GM21447 (cell line): Measurements from ENCODE around the gene MYO10.
"Not testable (repeated sequence)": the region's sequence is repeated elsewhere in the genome, so short reads cannot be mapped to it uniquely, and the experiment has no call there.

Source experiments
- ATAC-seq: cut with Tn5 transposase; IDR thresholded peaks from one replicate; pipeline ENCODE4 v1.9.1; 2021; ENCODE audit not compliant: unreplicated experiment

The MYO10 gene

GRCh38 chr5:16864631-16865131 is 71.4 kb downstream of the MYO10 start:
- ATAC-seq, result no peak

DNA sequence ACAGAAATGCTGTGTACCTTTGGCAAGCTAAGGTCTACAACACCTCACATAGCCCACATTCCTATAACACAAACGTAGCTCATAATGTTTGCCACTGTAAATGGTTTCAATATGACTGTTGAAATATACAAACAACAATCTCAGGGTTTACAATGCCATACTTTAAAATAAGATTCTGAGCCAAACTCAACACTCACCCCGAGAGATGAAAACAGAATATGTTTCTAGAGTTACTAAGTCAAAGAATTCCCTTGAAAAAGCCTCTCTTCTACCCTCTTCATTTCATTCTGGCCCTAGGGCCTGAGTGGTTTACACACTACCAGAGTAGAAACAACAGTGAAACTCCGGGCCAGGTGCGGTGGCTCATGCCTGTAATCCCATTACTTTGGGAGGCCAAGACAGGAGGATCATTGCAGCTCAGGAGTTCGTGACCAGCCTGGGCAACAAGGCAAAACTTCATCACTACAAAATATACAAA is 72.6 kb downstream of the MYO10 start:
- no peak for ATAC-seq

DNA sequence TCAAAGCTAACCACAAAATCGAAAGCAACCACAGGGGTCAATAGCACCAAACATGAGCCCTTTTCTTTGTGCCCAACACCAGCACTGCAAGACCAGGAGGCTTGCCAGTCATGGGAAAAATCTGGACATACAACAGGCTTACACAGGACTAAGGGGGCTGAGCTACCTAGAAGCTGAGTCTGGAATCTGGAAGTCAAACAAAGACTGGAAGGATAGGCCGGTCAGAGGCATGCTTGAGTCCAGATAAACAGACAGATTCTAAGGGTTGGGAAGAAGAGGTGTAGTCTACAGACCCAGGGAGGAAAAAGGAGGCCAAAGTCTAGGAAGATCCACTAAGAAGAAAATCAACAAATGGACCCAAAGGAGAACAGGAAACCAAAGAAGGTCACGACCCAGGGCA is 73.3 kb downstream of the MYO10 start:
- ATAC-seq, result no peak

DNA sequence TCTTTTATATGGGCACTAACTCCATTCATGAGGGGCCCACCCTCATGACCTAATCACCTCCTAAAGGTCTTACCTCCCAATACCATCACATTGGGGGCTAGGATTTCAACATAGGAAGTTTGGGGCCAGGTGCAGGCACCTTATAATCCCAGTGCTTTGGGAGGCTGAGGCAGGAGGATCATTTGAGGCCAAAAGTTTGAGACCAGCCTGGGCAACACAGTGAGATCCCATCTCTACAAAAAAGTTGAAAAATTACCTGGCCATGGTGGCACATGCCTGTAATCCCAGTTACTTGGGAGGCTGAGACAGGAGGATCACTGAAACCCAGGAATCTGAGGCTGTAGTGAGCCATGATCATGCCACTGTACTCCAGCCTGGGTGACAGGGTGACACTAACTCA is 76.7 kb downstream of the MYO10 start:
- no peak for ATAC-seq

DNA sequence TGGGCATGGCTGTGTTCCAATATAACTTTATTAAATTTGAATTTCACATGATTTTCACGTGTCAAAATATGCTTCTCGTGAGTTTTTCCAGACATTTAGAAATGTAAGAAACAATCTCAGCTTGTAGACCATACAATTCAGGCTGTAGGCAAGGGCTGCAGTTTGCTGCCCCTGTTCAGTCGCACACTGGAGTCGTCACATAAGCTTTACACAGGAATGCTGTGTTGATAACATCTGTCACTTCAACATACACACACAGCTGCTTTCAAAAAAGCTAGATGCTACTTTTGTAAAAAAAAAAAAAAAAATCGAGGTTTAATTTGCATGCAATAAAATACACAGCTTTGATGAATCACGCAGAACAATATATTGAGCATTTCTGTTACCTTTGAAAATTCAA is 77.9 kb downstream of the MYO10 start:
- ATAC-seq, result no peak

- ATAC-seq, result no peak
Observed at GRCh38 chr5:16857635-16858034, 78.5 kb downstream of the MYO10 start.

DNA sequence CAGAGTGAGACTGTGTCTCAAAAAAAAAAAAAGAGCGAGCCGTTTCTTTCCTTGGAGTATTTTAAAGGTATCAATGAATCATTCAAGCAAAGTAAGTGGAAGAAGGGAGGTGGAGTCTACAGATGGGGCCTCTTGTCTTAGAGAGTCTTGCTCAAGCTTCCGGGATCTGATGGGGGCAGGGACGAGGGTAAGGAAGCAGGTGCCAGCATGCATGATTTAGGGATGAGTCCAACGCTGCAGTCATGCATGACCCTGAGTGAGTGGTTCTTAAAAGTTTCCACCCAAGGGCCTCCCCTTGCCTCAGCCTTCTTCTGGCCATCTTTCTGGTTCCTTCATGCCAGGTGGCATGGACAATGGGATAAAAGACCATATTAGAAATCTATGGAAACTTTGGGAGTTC is 79.6 kb downstream of the MYO10 start:
- no peak for ATAC-seq

- no peak for ATAC-seq
Observed at GRCh38 chr5:16855898-16856297, 80.2 kb downstream of the MYO10 start.

GRCh38 chr5:16855485-16855884 is 80.6 kb downstream of the MYO10 start:
- no peak for ATAC-seq

- no peak for ATAC-seq
Observed at GRCh38 chr5:16854351-16854750, 81.7 kb downstream of the MYO10 start.

DNA sequence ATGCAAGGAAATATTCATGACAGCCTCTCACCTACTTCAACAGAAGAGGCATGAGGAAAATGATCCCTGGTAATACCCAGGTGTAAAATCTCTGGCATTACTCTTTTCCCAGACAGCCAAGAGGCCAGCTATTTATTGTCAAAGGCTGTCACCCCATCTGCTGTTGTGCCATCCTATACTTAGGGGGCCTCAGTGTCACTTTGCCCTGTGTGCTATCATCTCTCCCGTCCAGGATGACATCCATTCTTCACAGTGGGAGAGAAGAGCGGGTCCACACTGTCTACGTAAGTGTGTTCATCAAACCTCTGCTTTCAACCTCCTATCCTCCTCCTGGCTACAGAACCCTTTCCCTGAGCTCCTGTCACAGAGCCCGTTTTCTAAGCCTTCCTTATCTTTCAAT is 82.6 kb downstream of the MYO10 start:
- no peak for ATAC-seq

DNA sequence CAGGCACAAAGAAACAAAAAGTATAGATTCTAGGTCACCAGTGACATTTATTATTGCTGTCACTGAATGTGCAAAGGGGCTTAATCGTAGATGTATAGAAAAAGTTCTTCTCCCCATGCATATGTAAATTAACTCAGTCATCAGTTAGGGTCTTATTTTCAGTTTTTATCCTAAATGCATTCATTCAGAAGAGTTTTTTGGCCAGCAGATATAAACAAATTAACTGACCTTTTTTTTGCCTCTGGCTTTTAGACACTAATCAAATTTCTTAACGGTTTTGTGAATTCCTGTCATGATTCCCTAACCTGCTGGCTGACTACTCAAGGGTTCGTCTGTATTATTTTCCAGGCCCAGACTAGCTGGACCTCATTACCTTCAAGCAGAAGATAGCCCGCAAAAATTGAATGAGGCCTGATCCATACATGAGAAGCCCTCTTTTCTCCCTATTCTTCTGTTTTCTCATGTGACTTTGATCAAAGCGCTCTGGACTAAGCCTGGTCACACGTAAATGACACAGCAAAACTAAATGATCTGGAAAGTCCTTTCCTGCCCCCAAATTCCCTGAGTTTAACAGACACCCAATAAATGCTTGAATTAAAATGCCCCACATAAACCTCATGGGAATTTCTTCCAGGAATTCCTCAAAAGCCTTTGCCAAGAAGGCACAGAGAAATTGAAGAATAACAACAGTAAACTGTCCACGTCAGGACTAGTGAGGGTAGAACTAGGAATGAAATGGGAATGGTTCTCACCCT is 83.7 kb downstream of the MYO10 start:
- no peak for ATAC-seq

DNA sequence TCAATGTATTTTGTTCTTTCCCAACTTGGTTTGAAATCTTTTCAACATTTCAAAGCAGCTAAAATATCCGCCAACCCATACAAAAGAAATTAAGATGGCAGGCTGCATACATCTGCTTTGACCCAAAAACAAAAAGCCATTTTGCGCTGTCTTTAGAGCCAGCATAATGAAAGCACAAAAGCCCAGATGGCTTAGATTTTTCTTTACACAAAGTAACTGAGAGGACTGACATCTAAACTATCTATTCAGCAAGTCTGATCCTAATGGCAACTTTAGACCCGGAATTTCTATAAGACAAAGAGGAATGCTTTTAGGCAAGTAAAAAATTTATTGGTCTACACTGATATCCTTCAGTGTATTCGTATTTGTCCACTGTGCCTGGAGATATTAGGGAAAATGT is 86.3 kb downstream of the MYO10 start:
- ATAC-seq, result no peak

DNA sequence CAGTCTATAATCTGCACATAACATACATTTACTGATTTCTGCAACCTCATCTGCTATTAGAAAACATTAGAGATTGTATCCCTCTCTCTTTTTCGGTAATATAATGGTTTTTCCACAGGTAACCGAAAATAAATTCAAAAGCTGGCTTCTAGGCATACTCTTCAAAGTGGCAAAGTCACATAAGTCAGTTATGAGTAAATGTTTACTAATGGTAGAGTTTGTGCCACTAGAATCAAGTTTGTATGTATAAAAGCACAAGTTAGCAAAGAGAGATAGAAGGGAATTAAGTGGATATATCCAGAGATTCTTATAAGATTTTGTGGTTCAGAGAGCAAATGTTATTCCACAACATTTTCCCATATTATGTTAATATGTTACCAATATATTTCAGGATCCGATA is 86.9 kb downstream of the MYO10 start:
- no peak for ATAC-seq

- ATAC-seq, result no peak
Observed at GRCh38 chr5:16844952-16845351, 91.1 kb downstream of the MYO10 start.

DNA sequence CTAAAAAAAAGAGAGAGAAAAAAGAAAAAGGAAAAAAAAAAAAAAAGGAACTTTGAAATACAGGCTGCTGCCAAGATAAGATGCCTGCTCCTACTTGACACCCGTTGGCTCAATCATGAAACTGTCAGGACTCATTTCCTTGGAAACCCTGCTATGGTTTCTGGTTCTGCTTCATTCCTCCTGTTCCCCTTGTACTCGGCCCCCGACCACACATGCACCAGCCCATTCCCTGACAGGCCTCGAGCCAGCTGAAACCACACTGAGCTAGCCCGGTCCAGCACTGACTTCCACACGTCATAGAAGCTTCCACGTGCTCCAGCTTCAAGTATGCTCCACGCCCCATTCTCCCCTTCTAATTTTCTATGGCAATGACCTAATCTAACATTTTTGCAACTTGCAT is 93.2 kb downstream of the MYO10 start:
- ATAC-seq, result no peak

DNA sequence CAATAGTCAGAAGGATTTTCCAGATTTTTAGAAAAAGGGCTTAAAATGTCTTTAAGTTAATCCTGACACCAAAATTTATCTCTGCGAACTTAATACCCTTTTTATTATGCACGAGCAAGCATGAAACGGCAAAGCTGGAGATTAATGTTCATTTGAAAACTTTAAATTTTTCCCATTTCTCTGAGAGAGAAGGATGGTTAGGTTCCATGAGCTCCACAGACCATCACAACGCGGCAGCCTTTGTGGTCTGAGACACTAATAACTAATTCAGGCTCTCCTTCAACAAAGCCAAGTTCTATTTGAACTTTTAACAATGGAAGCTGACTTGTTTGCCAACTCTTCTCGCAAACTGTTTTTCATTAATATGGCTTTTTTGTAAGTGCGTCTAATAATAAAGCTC is 94.7 kb downstream of the MYO10 start:
- no peak for ATAC-seq

- ATAC-seq, result no peak
Observed at GRCh38 chr5:16837305-16837704, 98.8 kb downstream of the MYO10 start.

DNA sequence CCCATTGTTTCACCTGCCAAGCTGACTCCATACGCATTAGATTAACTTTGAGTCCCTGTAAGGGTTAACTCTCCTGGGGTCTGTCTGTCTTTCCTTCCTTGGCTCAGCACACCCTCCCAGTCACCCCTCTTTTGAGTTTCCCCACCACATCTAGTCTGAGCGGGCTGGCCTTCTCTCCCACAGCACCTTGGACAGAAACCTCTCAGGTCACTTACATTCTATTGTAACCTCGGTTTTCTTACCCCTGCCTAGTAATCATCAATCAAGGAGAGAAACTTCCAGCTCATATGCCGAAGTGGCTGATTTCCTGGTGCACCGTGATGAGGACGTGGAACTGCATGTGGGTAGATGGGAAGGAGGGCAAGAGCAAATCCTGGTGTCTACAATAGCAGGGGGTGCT is 102.1 kb downstream of the MYO10 start:
- ATAC-seq, result no peak

GRCh38 chr5:16831326-16831725 is 104.8 kb downstream of the MYO10 start:
- not testable (repeated sequence) for ATAC-seq

- ATAC-seq, result no peak
Observed at GRCh38 chr5:16827755-16828154, 108.3 kb downstream of the MYO10 start.

DNA sequence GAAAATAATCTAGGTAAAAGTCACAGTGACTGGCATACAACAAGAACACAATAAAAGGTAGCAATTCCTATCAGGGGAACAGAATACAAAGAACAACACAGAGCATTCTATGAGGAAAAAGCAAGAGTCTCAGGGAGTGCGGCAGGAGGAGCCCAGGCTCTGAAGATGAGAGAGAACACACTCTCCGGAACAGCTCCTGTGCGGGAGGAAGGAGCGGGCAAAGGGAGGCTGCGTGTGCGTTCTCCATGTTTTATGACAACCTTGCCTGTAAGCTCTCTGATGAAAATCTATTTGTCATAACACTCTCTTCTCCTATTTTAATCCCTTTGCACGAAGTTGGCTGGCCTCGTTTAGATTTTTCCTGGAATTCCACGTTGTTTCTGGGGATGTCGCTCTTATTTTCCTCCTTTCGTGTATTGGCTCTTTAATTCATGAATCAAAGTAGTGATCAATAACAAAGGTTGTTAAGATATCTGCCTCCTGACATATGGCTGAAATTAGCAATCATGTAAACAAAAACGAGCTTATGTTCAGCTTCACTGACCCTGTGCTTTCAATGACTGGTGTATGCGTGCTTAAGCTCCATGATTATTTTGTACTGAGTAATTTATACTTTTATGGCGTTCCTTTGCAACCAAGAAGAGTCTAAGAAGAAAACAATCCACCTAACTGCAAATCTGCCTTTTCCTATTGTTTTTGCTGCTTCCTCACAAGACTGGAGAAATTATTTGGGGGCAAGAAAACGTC is 109.5 kb downstream of the MYO10 start:
- no peak for ATAC-seq
